ENCODE data around the gene ADAM33. TPM values are rescaled to one million over a fixed set of nuclear protein-coding genes. Genes with fewer than 3 reads are reported as not detected.

Gene ADAM33
- total and polyA plus RNA-seq, 2 of the 13 experiments (the other 11 are each of a cell fraction or from before 2014, with no cell fraction given) = not detected

- TF ChIP-seq HNF1B (CRISPR knock-in tag; IDR thresholded peaks at IDR 0.05) = peak; percentile 86; the same call in 1 of the 2 replicates
- peak; percentile 76 for TF ChIP-seq REPIN1 (CRISPR knock-in tag; IDR thresholded peaks at IDR 0.05; ENCODE audit: borderline replicate concordance, low read depth)
- peak; percentile 60; the same call in 1 of the 2 replicates for TF ChIP-seq ARID4A (CRISPR knock-in tag; IDR thresholded peaks at IDR 0.05; ENCODE audit: borderline replicate concordance)
- TF ChIP-seq ZNF274 (CRISPR knock-in tag; IDR thresholded peaks at IDR 0.05) = peak; percentile 19; the same call in 1 of the 2 replicates
- peak; percentile 47; the same call in 1 of the 2 replicates for TF ChIP-seq ZNF331 (CRISPR knock-in tag; IDR thresholded peaks at IDR 0.05)
- peak; percentile 71 for TF ChIP-seq ZNF574 (CRISPR knock-in tag; IDR thresholded peaks at IDR 0.05)
- peak; percentile 63 for TF ChIP-seq NR2C2 (CRISPR knock-in tag; IDR thresholded peaks at IDR 0.05; ENCODE audit: borderline replicate concordance)
- peak; percentile 47; the same call in 1 of the 2 replicates for TF ChIP-seq NR2F6 (IDR thresholded peaks at IDR 0.05)
- TF ChIP-seq NR2F6 (CRISPR knock-in tag; IDR thresholded peaks at IDR 0.05) = peak; percentile 35; the same call in 1 of the 2 replicates
- TF ChIP-seq ARNT2 (CRISPR knock-in tag; IDR thresholded peaks at IDR 0.05; ENCODE audit: low read depth) = no peak
Observed at GRCh38 chr20:3658716-3659491, 22.9 kb downstream of the ADAM33 start (continued).
